ENCODE results near the gene GALNT18. TPM values are rescaled to one million over a fixed set of nuclear protein-coding genes. Genes with fewer than 3 reads are reported as not detected.

The GALNT18 gene
- total RNA-seq, 1 donor = 11.7 TPM

DNA sequence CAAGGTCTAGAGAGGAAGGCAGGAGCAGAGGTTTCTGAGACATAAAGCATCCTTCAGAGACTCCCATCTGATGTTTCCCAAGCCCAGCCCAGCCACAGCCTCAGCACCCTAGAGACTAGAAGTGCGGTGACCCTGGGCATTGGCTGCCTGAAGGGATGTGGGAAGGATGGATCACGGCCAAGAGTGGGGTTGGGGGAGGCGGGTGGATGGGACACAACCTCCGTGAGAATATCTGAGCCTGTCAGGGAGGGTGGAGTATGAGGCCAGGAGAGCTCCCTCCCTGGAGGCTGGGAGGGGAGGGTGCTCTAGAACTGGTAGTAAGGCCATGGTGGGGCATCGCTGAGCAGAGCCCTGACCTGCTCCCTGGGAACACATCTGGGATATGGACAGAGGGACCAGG, 340.2 kb downstream of the GALNT18 start:
- TF ChIP-seq, protein P1, sequence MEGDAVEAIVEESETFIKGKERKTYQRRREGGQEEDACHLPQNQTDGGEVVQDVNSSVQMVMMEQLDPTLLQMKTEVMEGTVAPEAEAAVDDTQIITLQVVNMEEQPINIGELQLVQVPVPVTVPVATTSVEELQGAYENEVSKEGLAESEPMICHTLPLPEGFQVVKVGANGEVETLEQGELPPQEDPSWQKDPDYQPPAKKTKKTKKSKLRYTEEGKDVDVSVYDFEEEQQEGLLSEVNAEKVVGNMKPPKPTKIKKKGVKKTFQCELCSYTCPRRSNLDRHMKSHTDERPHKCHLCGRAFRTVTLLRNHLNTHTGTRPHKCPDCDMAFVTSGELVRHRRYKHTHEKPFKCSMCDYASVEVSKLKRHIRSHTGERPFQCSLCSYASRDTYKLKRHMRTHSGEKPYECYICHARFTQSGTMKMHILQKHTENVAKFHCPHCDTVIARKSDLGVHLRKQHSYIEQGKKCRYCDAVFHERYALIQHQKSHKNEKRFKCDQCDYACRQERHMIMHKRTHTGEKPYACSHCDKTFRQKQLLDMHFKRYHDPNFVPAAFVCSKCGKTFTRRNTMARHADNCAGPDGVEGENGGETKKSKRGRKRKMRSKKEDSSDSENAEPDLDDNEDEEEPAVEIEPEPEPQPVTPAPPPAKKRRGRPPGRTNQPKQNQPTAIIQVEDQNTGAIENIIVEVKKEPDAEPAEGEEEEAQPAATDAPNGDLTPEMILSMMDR (IDR thresholded peaks at IDR 0.05; ENCODE audit: insufficient read depth, low read depth, low read length) = no peak
- H3K4me3 ChIP-seq (ENCODE audit: low read depth, low read length) = no peak overlapping the region
- DNase-seq (ENCODE audit: low read depth) = no peak

DNA sequence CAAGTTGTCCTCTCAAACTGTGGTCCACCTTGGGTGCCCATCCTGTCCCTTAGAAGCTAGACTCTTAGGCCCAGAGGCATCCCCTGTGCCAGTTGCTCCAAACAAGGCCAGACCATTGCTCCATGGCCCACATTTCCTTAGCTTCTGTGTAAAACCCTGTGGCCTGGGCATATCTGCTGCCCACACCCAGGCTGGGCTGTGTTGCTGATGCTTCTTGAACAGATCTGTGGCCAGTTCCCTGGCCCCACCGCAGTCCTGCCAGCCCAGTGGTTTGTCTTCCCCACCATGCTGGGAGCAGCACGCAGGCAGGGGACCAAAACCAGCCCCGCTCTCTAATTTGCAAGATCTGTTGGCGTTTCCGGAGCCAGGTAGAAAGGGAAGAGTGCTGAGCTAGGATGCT, 341.0 kb downstream of the GALNT18 start:
- TF ChIP-seq, protein P1 (IDR thresholded peaks at IDR 0.05; ENCODE audit: insufficient read depth, low read depth, low read length) = no peak
- no peak overlapping the region for H3K4me3 ChIP-seq (ENCODE audit: low read depth, low read length)
- no peak for DNase-seq (ENCODE audit: low read depth)

DNA sequence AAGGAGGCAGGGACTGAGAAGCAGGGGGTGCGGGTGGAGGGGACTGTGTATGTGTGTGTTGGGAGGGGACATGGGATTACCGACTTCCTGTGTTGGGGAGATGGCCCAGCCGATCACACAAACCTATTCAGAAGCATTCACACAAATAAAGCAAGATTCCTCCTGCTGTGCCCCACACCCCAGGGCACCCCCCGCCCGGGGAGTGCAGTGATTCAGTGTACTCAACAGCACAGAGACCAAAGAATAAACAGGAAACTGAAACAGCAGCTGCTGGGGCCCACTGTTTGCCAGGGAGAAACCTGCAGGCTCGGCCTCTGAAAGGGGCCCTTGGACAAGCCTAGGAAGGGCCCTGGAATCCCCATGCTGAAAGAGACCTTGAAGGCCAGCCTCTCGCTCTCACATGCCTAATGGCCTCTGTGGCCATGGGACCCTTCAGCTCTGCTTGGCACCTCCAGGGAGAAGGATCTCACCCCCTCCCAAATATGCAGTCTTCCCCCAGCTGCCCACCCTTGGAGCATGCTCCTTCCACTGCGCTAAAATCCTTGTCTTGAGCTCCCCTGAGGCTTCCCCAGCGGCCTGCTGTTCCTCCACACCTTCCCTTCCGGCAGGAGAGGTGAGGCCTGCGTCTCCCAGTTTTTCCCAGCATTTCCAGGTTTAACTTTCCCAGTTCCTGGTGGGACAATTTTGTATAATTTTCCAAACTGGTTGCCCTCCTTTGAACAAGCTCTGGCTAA, 341.7 kb downstream of the GALNT18 start:
- TF ChIP-seq, protein P1 (IDR thresholded peaks at IDR 0.05; ENCODE audit: insufficient read depth, low read depth, low read length) = no peak
- DNase-seq (ENCODE audit: low read depth) = peak; percentile 41
- no peak overlapping the region for H3K4me3 ChIP-seq (ENCODE audit: low read depth, low read length)

DNA sequence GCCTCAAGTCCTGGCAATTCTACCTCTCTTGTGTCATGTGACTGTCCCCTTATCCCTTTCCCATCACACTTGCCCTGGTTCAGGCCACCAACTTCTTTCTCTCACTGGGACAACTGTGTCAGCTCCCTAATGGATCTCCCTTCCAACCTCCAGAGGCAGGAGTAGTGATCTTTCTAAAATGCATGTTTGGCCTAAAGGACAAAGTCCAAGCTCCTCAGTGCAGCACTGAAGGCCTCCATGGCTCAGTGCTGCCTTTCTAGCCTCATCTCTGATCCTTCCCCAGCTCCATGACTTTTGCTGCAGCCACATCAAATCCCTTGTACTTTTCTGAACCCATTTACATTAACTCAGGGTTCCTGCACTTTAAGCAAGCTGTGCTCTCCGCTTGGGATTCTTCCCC, 349.6 kb downstream of the GALNT18 start:
- TF ChIP-seq, protein P1 (IDR thresholded peaks at IDR 0.05; ENCODE audit: insufficient read depth, low read depth, low read length) = no peak
- H3K4me3 ChIP-seq (ENCODE audit: low read depth, low read length) = no peak overlapping the region
- no peak for DNase-seq (ENCODE audit: low read depth)

DNA sequence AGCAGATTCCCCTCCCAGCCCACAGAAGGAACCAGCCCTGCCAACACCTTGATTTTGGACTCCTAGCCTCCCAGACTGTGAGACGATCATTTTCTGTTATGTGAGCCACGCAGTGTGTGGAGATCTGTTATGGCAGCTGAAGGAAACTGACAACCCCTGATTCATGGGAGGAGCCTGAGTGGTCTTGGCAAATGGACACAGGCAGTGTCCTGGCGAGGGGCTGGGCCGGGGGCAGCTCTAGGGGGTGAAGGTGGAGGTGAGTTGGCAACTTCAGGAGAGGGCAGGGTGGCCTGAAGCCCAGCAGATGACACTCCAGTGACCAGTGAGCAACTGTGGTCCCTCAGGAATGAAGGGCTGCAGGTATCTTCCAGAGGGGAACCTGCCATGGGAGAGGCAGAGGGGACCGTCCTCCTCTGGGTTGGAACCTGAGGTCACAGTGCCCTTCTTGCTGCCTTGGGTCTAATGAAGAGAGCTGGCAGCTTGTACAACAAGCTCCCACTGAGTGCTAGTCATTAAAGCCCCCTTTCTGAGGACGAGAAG, 351.5 kb downstream of the GALNT18 start:
- DNase-seq (ENCODE audit: low read depth) = no peak
- TF ChIP-seq, protein P1 (IDR thresholded peaks at IDR 0.05; ENCODE audit: insufficient read depth, low read depth, low read length) = no peak
- no peak overlapping the region for H3K4me3 ChIP-seq (ENCODE audit: low read depth, low read length)

DNA sequence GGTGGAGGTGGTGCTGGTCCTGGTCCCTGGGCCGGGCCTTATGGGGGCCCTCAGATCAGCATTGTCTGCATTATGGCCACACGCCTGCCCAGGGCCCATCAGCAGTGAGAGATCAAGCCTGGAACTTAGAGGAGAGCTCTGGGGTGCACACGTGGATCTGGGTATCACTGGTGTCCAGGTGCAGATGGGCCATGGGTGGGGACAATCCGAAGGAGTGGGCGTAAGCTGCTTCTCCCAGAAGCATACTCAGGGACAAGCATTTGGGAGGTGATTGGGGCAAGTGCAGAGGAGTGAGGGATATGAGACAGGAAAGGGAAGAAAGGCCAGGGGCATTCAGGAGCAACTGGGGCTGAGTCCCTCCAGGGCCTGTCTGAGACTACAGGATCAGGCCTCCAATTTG, 353.1 kb downstream of the GALNT18 start:
- H3K4me3 ChIP-seq (ENCODE audit: low read depth, low read length) = no peak overlapping the region
- DNase-seq (ENCODE audit: low read depth) = no peak

More for the DNA sequence above, 353.1 kb downstream of the GALNT18 start:
- TF ChIP-seq, protein P1 (IDR thresholded peaks at IDR 0.05; ENCODE audit: insufficient read depth, low read depth, low read length) = no peak
